ENCODE results near the gene ENDOU. TPM values are rescaled to one million over a fixed set of nuclear protein-coding genes. Genes with fewer than 3 reads are reported as not detected.

Gene ENDOU
- total and polyA plus RNA-seq, 2 donors (not counting 3 experiments of a cell fraction or from before 2014, with no cell fraction given) = not detected

DNA sequence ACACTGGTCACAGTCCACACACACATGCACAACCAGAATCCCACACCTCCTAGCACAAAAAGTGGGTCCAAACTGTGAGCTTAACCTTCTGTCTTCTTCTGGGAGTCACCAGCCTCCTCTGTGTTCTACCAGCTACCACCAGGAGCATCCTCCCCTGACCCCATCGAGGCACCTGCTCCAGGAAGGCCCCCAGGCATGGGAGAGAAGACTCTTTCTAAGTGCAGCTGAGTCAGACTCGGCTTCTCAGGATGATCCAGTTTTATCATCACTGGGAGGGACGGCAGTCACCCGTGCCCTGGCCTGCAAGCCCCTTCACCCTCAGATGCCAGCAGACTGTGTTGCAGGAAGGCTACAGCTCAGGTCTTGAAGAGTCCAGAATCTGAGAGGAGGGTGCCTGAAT is 7.9 kb upstream of the ENDOU start:
- Histone ChIP-seq H3K4me3 (replicated peaks in 1 of 3; ENCODE audit: insufficient read depth in 1 of 3, low read depth in 1 of 3, low read length in 3 of 3) (no peak overlapping the region), H3K9me3 (replicated peaks; ENCODE audit: control insufficient read depth, insufficient read depth, low read length) (no peaks in the 10 kb centered on the region), H3K27ac (ENCODE audit: insufficient read depth, low read depth, low read length) (no peak overlapping the region), H3K4me2 (ENCODE audit: insufficient read depth, low read length) (no peak overlapping the region), H2AFZ (ENCODE audit: low read depth, low read length) (no peak overlapping the region), H3K9ac (replicated peaks; ENCODE audit: extremely low read depth, insufficient read depth, low read length) (no peak overlapping the region), H3K79me2 (ENCODE audit: control insufficient read depth, insufficient read depth, low read length) (no peaks in the 10 kb centered on the region), H3K36me3 (ENCODE audit: control insufficient read depth in 2 of 2, extremely low read depth in 1 of 2, insufficient read depth in 2 of 2, low read length in 2 of 2) (peaks cover 0 to 6% of the 10 kb centered on the region in 2 experiments), H3K9me1 (replicated peaks; ENCODE audit: control insufficient read depth, extremely low read depth, insufficient read depth, low read length) (no peaks in the 10 kb centered on the region), H4K20me1 (replicated peaks; ENCODE audit: control insufficient read depth, extremely low read depth, insufficient read depth, low read length) (no peaks in the 10 kb centered on the region), H3K4me1 (ENCODE audit: control insufficient read depth, extremely low read depth, insufficient read depth, low read length) (peaks cover 3% of the 10 kb centered on the region), H3K27me3 (ENCODE audit: control insufficient read depth in 2 of 2, insufficient read depth in 2 of 2, low read length in 2 of 2) (no peaks in the 10 kb centered on the region)
- POLR2A ChIA-PET = no interaction called here
- no peak for TF ChIP-seq GATA2 (IDR thresholded peaks at IDR 0.05; ENCODE audit: insufficient read depth, insufficient read length, low read depth, low read length)
- TF ChIP-seq FOS (IDR thresholded peaks at IDR 0.05; ENCODE audit: borderline replicate concordance, insufficient read depth, low read length) = no peak
- TF ChIP-seq EZH2 (IDR thresholded peaks at IDR 0.05; ENCODE audit: borderline replicate concordance, low read depth, low read length, severe bottlenecking) = no peak
- TF ChIP-seq, protein P1, sequence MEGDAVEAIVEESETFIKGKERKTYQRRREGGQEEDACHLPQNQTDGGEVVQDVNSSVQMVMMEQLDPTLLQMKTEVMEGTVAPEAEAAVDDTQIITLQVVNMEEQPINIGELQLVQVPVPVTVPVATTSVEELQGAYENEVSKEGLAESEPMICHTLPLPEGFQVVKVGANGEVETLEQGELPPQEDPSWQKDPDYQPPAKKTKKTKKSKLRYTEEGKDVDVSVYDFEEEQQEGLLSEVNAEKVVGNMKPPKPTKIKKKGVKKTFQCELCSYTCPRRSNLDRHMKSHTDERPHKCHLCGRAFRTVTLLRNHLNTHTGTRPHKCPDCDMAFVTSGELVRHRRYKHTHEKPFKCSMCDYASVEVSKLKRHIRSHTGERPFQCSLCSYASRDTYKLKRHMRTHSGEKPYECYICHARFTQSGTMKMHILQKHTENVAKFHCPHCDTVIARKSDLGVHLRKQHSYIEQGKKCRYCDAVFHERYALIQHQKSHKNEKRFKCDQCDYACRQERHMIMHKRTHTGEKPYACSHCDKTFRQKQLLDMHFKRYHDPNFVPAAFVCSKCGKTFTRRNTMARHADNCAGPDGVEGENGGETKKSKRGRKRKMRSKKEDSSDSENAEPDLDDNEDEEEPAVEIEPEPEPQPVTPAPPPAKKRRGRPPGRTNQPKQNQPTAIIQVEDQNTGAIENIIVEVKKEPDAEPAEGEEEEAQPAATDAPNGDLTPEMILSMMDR (IDR thresholded peaks at IDR 0.05; ENCODE audit: extremely low read depth in 1 of 2, insufficient read depth in 1 of 2, low read depth in 1 of 2, low read length in 2 of 2) = no peak
- no peak for TF ChIP-seq MYC (IDR thresholded peaks at IDR 0.05; ENCODE audit: low read depth, low read length)
- TF ChIP-seq, protein P2, sequence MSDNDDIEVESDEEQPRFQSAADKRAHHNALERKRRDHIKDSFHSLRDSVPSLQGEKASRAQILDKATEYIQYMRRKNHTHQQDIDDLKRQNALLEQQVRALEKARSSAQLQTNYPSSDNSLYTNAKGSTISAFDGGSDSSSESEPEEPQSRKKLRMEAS (IDR thresholded peaks at IDR 0.05; ENCODE audit: insufficient read depth, insufficient read length) = no peak
- no peak for TF ChIP-seq POLR2AphosphoS5 (IDR thresholded peaks at IDR 0.05; ENCODE audit: insufficient read depth, low read depth, low read length)
- no peak for TF ChIP-seq JUN (IDR thresholded peaks at IDR 0.05; ENCODE audit: borderline replicate concordance, insufficient read depth, insufficient read length, low read depth)
- BruUV-seq (replicated peaks) = no TSS peak
- CTCF ChIA-PET = interaction anchor here (1.4 to 5.9 kb wide), 7 partner anchors 9 to 216 kb away, joined by 3 to 35 read pairs (median 5); partner anchors contain the start of gene RAPGEF3
- intact Hi-C loops (cut with micrococcal nuclease) = no loop called here
- dilution Hi-C loops (cut with MboI; ENCODE audit: extremely low pct_ligation_motif_present, low sequenced_read_pairs) = no loop called here
- no peak for FAIRE-seq
- DNase-seq (ENCODE audit: low read depth, low spot score) = no peak

Data from endothelial cell of umbilical vein (primary cell).